ENCODE results near the gene KISS1R. TPM values are rescaled to one million over a fixed set of nuclear protein-coding genes. Genes with fewer than 3 reads are reported as not detected.
A peak's percentile ranks its signal among the peaks of the same experiment; 100 is the strongest.

KISS1R gene
- polyA plus RNA-seq, 4 donors = 0.25 to 0.55 TPM; not detected in 2

DNA sequence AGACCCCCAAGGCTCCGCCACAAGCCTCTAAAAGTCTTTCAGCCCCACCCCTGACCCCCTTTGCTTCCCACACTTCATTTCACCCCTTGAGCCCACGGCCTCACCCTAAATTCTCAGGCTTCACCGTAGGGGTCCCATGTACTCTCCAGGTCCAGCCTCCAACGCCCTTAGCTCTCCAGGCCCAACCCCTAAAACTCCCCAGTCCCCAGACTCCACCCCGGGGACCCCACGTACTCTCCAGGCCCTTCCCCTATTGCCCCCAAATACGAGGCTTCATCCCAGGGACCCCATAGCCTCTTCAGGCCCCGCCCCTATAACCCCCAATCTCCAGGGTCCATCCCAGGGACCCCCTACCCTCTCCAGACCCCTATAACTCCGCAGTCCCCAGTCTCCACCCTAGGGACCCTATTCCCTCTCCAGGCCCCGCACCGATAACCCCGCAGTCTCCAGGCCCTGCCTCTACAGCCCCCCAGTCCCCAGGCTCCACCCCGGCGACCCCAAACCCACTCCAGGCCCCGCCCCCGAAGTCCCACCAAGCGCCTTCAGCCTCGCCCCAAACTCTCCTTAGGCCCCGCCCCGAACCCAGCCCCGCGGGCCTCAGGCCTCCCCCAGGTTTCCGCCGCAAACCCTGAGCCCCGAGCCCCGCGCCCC lies 24.8 kb upstream of the KISS1R start:
- no peaks in the 10 kb centered on the region for H3K9me3 ChIP-seq (ENCODE audit: control insufficient read depth in 2 of 2, insufficient read depth in 1 of 2, low read depth in 1 of 2, low read length in 1 of 2)
- FAIRE-seq (no peak), DNase-seq (peak; percentile 32 to 45)

DNA sequence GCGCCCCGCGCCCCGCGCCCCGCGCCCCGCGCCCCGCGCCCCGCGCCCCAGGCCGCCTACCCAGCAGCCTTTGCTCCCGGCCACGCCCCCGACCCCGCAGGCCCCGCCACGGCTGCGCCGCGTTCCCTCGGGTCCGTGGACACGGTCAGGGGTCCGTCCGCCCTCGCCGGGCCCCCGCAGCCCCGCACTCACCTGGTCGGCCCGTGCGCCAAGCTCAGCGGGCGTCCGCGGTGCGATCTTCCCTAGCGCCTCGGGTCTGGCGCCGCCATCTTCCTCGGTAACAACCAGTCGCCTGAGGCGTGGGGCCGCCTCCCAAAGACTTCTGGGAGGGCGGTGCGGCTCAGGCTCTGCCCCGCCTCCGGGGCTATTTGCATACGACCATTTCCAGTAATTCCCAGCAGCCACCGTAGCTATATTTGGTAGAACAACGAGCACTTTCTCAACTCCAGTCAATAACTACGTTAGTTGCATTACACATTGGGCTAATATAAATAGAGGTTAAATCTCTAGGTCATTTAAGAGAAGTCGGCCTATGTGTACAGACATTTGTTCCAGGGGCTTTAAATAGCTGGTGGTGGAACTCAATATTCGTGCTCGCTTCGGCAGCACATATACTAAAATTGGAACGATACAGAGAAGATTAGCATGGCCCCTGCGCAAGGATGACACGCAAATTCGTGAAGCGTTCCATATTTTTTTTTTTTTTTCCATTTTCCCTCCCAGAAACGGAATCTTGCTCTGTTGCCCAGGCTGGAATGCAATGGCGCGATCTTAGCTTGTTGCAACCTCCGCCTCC lies 24.0 kb upstream of the KISS1R start, which contains the start of the genes MED16 and RNU6-9:
MED16 (minus strand) TSS at position 294 of the 796 bp plus-strand sequence. CDS start 2,056 bp downstream, outside the sequence.
RNU6-9 (plus strand) TSS at position 591 of the 796 bp plus-strand sequence.
- Histone ChIP-seq H3K4me1 (ENCODE audit: control insufficient read depth in 3 of 3, insufficient read depth in 2 of 3, low read depth in 1 of 3, low read length in 2 of 3) (peaks cover 0 to 14% (median 5%) of the 10 kb centered on the region in 3 donors), H3K27me3 (ENCODE audit: control insufficient read depth in 3 of 3, insufficient read depth in 3 of 3, low read length in 3 of 3) (no peaks in the 10 kb centered on the region), H3K36me3 (ENCODE audit: control insufficient read depth in 3 of 3, insufficient read depth in 2 of 3, low read depth in 1 of 3, low read length in 3 of 3) (peaks cover 0 to 52% (median 6%) of the 10 kb centered on the region in 3 donors), H3K9me3 (ENCODE audit: control insufficient read depth in 2 of 2, insufficient read depth in 1 of 2, low read depth in 1 of 2, low read length in 1 of 2) (no peaks in the 10 kb centered on the region), H3K27ac (ENCODE audit: low read depth in 1 of 3, low read length in 2 of 3) (peak within 1 kb of the TSS; percentile 80 to 95 (median 90)), H3K4me3 (ENCODE audit: low read depth in 1 of 3, low read length in 3 of 3) (peak within 1 kb of the TSS; percentile 87 to 95 (median 94))
- 0 to 1% (median 0%) methylated on average over 49 to 69 of the region's 69 CpGs for WGBS, 3 donors
- FAIRE-seq (no peak), DNase-seq (peak; percentile 92 to 97)

More for the DNA sequence above, 24.8 kb upstream of the KISS1R start:
- peaks cover 0 to 54% (median 6%) of the 10 kb centered on the region in 3 donors for H3K36me3 ChIP-seq (ENCODE audit: control insufficient read depth in 3 of 3, insufficient read depth in 2 of 3, low read depth in 1 of 3, low read length in 3 of 3)
- H3K4me3 ChIP-seq (ENCODE audit: low read depth in 1 of 3, low read length in 3 of 3) = peak overlapping the region; percentile 87 to 95 (median 94)
- H3K4me1 ChIP-seq (ENCODE audit: control insufficient read depth in 3 of 3, insufficient read depth in 2 of 3, low read depth in 1 of 3, low read length in 2 of 3) = peaks cover 0 to 14% (median 5%) of the 10 kb centered on the region in 3 donors
- WGBS, 3 donors = 1 to 3% (median 2%) methylated on average over 17 to 27 of the region's 27 CpGs
- peak overlapping the region; percentile 79 to 90 (median 80) for H3K27ac ChIP-seq (ENCODE audit: low read depth in 1 of 3, low read length in 2 of 3)
- no peaks in the 10 kb centered on the region for H3K27me3 ChIP-seq (ENCODE audit: control insufficient read depth in 3 of 3, insufficient read depth in 3 of 3, low read length in 3 of 3)

DNA sequence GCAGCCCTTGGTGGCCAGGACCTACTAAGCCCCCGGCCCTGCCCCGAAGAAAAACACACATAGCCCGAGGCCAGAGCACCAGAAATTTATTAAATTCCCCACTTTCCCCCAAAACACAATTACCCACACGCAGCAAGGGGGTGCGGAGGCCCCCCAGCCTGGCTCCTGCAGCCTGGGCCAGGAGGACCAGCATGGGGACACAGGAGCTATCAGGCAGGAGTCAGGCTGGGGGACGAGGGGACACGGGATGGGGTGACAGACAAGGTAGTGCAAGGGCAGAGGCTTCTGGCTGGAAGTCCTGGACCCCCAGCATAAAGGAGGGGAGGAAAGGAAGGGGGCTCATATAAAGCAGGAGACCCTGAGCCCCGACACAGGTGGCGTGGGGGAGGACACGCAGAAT lies 20.7 kb upstream of the KISS1R start:
- H3K9me3 ChIP-seq (ENCODE audit: control insufficient read depth in 2 of 2, insufficient read depth in 1 of 2, low read depth in 1 of 2, low read length in 1 of 2) = no peaks in the 10 kb centered on the region
- DNase-seq (no peak), FAIRE-seq (no peak)
- 90 to 94% (median 93%) methylated on average over 10 of the region's 10 CpGs for WGBS, 3 donors
- peaks cover 0 to 10% (median 5%) of the 10 kb centered on the region in 3 donors for H3K4me1 ChIP-seq (ENCODE audit: control insufficient read depth in 3 of 3, insufficient read depth in 2 of 3, low read depth in 1 of 3, low read length in 2 of 3)
- H3K27me3 ChIP-seq (ENCODE audit: control insufficient read depth in 3 of 3, insufficient read depth in 3 of 3, low read length in 3 of 3) = no peaks in the 10 kb centered on the region
- no peak overlapping the region for H3K27ac ChIP-seq (ENCODE audit: low read depth in 1 of 3, low read length in 2 of 3)
- H3K36me3 ChIP-seq (ENCODE audit: control insufficient read depth in 3 of 3, insufficient read depth in 2 of 3, low read depth in 1 of 3, low read length in 3 of 3) = peaks cover 3 to 48% (median 5%) of the 10 kb centered on the region in 3 donors
- H3K4me3 ChIP-seq (ENCODE audit: low read depth in 1 of 3, low read length in 3 of 3) = no peak overlapping the region

DNA sequence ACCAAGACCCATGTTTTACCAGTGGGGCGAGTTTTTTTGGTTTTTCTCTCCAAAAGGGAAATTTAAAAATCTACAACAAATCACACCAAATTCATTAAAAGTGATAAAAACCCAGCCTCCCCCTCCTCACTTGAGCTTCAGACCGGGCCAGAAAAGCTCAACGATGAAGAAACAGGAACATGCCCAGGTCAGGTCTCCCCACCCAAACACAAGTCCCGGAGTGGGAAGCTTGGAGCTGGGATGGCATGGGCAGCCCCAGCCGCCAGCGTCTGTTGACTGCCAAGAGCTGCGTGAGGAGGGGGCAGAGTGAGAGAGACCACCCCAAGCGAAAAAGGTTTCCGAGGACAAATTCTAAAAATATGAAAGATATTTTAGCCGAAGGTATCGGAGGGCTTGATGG lies 20.1 kb upstream of the KISS1R start:
- H3K27me3 ChIP-seq (ENCODE audit: control insufficient read depth in 3 of 3, insufficient read depth in 3 of 3, low read length in 3 of 3) = no peaks in the 10 kb centered on the region
- peaks cover 5 to 54% (median 7%) of the 10 kb centered on the region in 3 donors for H3K36me3 ChIP-seq (ENCODE audit: control insufficient read depth in 3 of 3, insufficient read depth in 2 of 3, low read depth in 1 of 3, low read length in 3 of 3)
- 91 to 94% (median 91%) methylated on average over 11 of the region's 11 CpGs for WGBS, 3 donors
- no peak for DNase-seq
- H3K4me3 ChIP-seq (ENCODE audit: low read depth in 1 of 3, low read length in 3 of 3) = no peak overlapping the region
- H3K4me1 ChIP-seq (ENCODE audit: control insufficient read depth in 3 of 3, insufficient read depth in 2 of 3, low read depth in 1 of 3, low read length in 2 of 3) = peaks cover 0 to 6% (median 2%) of the 10 kb centered on the region in 3 donors
- FAIRE-seq = no peak
- H3K9me3 ChIP-seq (ENCODE audit: control insufficient read depth in 2 of 2, insufficient read depth in 1 of 2, low read depth in 1 of 2, low read length in 1 of 2) = no peaks in the 10 kb centered on the region
- H3K27ac ChIP-seq (ENCODE audit: low read depth in 1 of 3, low read length in 2 of 3) = no peak overlapping the region

DNA sequence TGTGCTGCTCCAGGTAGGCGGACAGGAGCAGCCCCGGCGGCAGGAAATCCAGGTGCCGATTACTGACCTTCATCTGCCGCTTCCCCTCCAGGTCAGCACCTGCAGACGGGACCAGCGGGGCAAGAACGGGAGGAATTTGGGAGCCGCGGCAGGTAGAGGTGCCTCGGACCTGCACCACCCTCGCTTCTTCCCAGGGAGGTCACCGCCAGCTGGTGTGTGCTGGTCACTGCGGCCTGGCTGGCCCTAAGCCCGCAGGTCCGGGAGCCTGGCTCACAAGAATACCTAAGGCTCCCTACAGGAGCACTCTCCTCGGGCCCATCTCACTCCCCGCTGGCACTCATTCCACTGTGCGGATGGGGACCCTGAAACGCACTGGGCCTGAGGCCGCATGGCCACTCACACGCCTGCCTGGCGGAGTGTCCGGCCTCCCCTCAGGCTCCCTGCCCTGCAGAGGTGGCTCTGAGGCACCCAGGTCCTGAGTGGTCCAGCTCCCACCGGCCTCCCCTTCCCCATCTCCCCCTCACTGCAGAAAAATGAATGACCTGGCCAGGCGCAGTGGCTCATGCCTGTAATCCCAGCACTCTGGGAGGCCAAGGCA lies 19.6 kb upstream of the KISS1R start:
- WGBS, 3 donors = 89 to 90% (median 90%) methylated on average over 25 to 26 of the region's 26 CpGs
- DNase-seq (no peak), FAIRE-seq (no peak)
- Histone ChIP-seq H3K9me3 (ENCODE audit: control insufficient read depth in 2 of 2, insufficient read depth in 1 of 2, low read depth in 1 of 2, low read length in 1 of 2) (no peaks in the 10 kb centered on the region), H3K4me1 (ENCODE audit: control insufficient read depth in 3 of 3, insufficient read depth in 2 of 3, low read depth in 1 of 3, low read length in 2 of 3) (peaks cover 0 to 2% (median 0%) of the 10 kb centered on the region in 3 donors), H3K27me3 (ENCODE audit: control insufficient read depth in 3 of 3, insufficient read depth in 3 of 3, low read length in 3 of 3) (no peaks in the 10 kb centered on the region), H3K4me3 (ENCODE audit: low read depth in 1 of 3, low read length in 3 of 3) (no peak overlapping the region), H3K27ac (ENCODE audit: low read depth in 1 of 3, low read length in 2 of 3) (no peak overlapping the region), H3K36me3 (ENCODE audit: control insufficient read depth in 3 of 3, insufficient read depth in 2 of 3, low read depth in 1 of 3, low read length in 3 of 3) (peaks cover 5 to 57% (median 9%) of the 10 kb centered on the region in 3 donors)

DNA sequence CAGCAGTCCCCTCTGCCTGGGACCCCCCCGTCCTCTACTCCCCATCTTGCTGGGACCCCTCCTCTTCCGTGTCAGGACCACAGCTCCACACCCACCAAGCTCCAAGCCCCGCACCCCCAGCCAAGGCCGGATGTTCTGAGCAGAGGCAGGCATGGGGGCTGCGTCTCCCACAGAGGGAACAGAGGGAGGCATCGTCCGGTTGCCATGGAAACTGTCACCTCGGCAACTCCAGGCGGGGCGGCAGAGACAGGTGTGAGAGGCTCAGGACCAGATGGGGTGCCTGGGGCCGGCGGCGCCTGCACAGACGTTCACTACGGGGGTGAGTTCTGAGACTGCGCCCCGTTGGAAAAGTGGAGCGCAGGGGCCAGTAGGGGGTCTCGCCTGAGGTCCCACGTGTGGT lies 18.5 kb upstream of the KISS1R start:
- Histone ChIP-seq H3K27me3 (ENCODE audit: control insufficient read depth in 3 of 3, insufficient read depth in 3 of 3, low read length in 3 of 3) (no peaks in the 10 kb centered on the region), H3K4me3 (ENCODE audit: low read depth in 1 of 3, low read length in 3 of 3) (no peak overlapping the region), H3K36me3 (ENCODE audit: control insufficient read depth in 3 of 3, insufficient read depth in 2 of 3, low read depth in 1 of 3, low read length in 3 of 3) (peaks cover 5 to 62% (median 9%) of the 10 kb centered on the region in 3 donors), H3K9me3 (ENCODE audit: control insufficient read depth in 2 of 2, insufficient read depth in 1 of 2, low read depth in 1 of 2, low read length in 1 of 2) (no peaks in the 10 kb centered on the region), H3K4me1 (ENCODE audit: control insufficient read depth in 3 of 3, insufficient read depth in 2 of 3, low read depth in 1 of 3, low read length in 2 of 3) (peaks cover 0 to 2% (median 0%) of the 10 kb centered on the region in 3 donors), H3K27ac (ENCODE audit: low read depth in 1 of 3, low read length in 2 of 3) (no peak overlapping the region)
- no peak for DNase-seq
- no peak for FAIRE-seq
- 75 to 78% (median 76%) methylated on average over 15 to 20 of the region's 20 CpGs for WGBS, 3 donors

DNA sequence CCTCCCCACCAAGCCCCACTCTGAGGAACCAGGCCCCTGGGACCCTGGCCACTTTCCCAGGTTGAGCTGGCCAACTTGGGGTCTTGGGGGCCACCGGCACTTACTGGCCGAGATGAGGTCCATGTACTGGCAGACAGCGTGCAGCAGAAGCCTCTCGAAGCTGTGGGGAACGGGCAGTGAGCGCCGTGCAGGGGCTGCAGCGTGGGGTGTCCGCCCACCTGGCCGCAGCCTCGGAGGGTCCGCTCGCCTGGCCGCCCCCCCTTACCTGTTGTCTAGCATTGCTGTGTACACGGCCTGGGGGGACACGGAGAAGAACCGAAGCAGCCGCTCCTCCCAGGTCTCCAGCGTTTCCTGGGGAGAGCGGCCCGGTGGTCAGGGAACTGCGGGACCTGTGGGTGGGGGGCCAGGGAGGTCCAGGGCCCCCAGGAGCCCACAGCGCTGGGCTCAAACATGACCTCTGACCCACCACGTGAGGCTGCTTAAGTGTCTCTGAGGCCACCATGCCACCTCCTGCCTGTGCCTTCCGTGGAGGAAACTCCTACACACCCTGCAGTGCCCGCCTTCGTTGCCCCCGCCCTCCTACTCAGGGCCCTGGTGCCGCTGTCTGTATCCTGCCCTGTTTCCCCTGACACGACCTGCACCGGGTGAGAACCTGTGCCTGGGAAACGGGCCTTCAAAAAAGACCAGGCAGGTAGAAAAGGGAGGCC lies 17.6 kb upstream of the KISS1R start:
- H3K36me3 ChIP-seq (ENCODE audit: control insufficient read depth in 3 of 3, insufficient read depth in 2 of 3, low read depth in 1 of 3, low read length in 3 of 3) = peaks cover 5 to 68% (median 9%) of the 10 kb centered on the region in 3 donors
- H3K4me3 ChIP-seq (ENCODE audit: low read depth in 1 of 3, low read length in 3 of 3) = no peak overlapping the region
- FAIRE-seq (no peak), DNase-seq (no peak)
- no peaks in the 10 kb centered on the region for H3K27me3 ChIP-seq (ENCODE audit: control insufficient read depth in 3 of 3, insufficient read depth in 3 of 3, low read length in 3 of 3)
- 91 to 92% (median 92%) methylated on average over 29 to 32 of the region's 32 CpGs for WGBS, 3 donors
- no peaks in the 10 kb centered on the region for H3K4me1 ChIP-seq (ENCODE audit: control insufficient read depth in 3 of 3, insufficient read depth in 2 of 3, low read depth in 1 of 3, low read length in 2 of 3)
- no peak overlapping the region for H3K27ac ChIP-seq (ENCODE audit: low read depth in 1 of 3, low read length in 2 of 3)
- H3K9me3 ChIP-seq (ENCODE audit: control insufficient read depth in 2 of 2, insufficient read depth in 1 of 2, low read depth in 1 of 2, low read length in 1 of 2) = no peaks in the 10 kb centered on the region

DNA sequence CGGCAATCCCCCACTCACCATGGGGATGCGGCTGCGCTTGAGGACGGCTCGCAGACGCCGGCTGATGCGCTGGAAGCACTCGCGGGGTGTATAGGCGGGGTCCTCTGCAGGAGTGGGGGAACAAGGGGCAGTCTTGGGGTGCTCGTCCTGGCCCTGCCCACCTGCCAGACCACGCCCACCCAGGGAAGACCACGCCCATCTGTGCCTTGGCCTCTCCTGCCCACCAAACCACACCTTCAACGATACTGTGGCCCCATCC lies 17.2 kb upstream of the KISS1R start:
- DNase-seq (no peak), FAIRE-seq (no peak)
- no peak overlapping the region for H3K27ac ChIP-seq (ENCODE audit: low read depth in 1 of 3, low read length in 2 of 3)
- no peaks in the 10 kb centered on the region for H3K27me3 ChIP-seq (ENCODE audit: control insufficient read depth in 3 of 3, insufficient read depth in 3 of 3, low read length in 3 of 3)
- H3K4me3 ChIP-seq (ENCODE audit: low read depth in 1 of 3, low read length in 3 of 3) = no peak overlapping the region
- H3K9me3 ChIP-seq (ENCODE audit: control insufficient read depth in 2 of 2, insufficient read depth in 1 of 2, low read depth in 1 of 2, low read length in 1 of 2) = no peaks in the 10 kb centered on the region
- peaks cover 5 to 73% (median 9%) of the 10 kb centered on the region in 3 donors for H3K36me3 ChIP-seq (ENCODE audit: control insufficient read depth in 3 of 3, insufficient read depth in 2 of 3, low read depth in 1 of 3, low read length in 3 of 3)
- no peaks in the 10 kb centered on the region for H3K4me1 ChIP-seq (ENCODE audit: control insufficient read depth in 3 of 3, insufficient read depth in 2 of 3, low read depth in 1 of 3, low read length in 2 of 3)
- 86 to 88% (median 87%) methylated on average over 13 to 15 of the region's 15 CpGs for WGBS, 3 donors
